ENCODE results near the gene TOX2. TPM values are rescaled to one million over a fixed set of nuclear protein-coding genes. Genes with fewer than 3 reads are reported as not detected.

The TOX2 gene
- total and polyA plus RNA-seq, 2 donors from 2014 or later = 4.7 to 5.9 TPM

GRCh38 chr20:44016525-44016924 lies 101.9 kb downstream of the TOX2 start:
- Histone ChIP-seq H3K9me3 (ENCODE audit: control insufficient read depth in 2 of 3, insufficient read depth in 1 of 3, low read length in 3 of 3) (no peaks in the 10 kb centered on the region), H3K27me3 (ENCODE audit: control insufficient read depth, insufficient read depth, low read length) (no peaks in the 10 kb centered on the region), H3K27ac (ENCODE audit: low read depth in 2 of 2, low read length in 2 of 2) (no peak overlapping the region), H3K4me3 (ENCODE audit: low read length in 3 of 3) (no peak overlapping the region), H3K36me3 (ENCODE audit: control insufficient read depth in 2 of 3, insufficient read depth in 3 of 3, low read length in 3 of 3) (no peaks in the 10 kb centered on the region), H3K9ac (ENCODE audit: low read length in 3 of 3) (no peak overlapping the region), H3K4me1 (ENCODE audit: control insufficient read depth in 2 of 3, insufficient read depth in 2 of 3, low read depth in 1 of 3, low read length in 3 of 3) (peaks cover 0 to 8% (median 4%) of the 10 kb centered on the region in 3 donors)
- FAIRE-seq = no peak
- intact Hi-C loops (cut with DNase I) = no loop called here
- TF ChIP-seq, protein P1, sequence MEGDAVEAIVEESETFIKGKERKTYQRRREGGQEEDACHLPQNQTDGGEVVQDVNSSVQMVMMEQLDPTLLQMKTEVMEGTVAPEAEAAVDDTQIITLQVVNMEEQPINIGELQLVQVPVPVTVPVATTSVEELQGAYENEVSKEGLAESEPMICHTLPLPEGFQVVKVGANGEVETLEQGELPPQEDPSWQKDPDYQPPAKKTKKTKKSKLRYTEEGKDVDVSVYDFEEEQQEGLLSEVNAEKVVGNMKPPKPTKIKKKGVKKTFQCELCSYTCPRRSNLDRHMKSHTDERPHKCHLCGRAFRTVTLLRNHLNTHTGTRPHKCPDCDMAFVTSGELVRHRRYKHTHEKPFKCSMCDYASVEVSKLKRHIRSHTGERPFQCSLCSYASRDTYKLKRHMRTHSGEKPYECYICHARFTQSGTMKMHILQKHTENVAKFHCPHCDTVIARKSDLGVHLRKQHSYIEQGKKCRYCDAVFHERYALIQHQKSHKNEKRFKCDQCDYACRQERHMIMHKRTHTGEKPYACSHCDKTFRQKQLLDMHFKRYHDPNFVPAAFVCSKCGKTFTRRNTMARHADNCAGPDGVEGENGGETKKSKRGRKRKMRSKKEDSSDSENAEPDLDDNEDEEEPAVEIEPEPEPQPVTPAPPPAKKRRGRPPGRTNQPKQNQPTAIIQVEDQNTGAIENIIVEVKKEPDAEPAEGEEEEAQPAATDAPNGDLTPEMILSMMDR (IDR thresholded peaks at IDR 0.05; ENCODE audit: borderline replicate concordance, extremely low read depth, insufficient read depth) = no peak
- DNase-seq = no peak

GRCh38 chr20:44017211-44017610 lies 102.6 kb downstream of the TOX2 start:
- no peaks in the 10 kb centered on the region for H3K27me3 ChIP-seq (ENCODE audit: control insufficient read depth, insufficient read depth, low read length)
- H3K27ac ChIP-seq (ENCODE audit: low read depth in 2 of 2, low read length in 2 of 2) = no peak overlapping the region
- H3K4me1 ChIP-seq (ENCODE audit: control insufficient read depth in 2 of 3, insufficient read depth in 2 of 3, low read depth in 1 of 3, low read length in 3 of 3) = peaks cover 0 to 8% (median 4%) of the 10 kb centered on the region in 3 donors
- no peaks in the 10 kb centered on the region for H3K9me3 ChIP-seq (ENCODE audit: control insufficient read depth in 2 of 3, insufficient read depth in 1 of 3, low read length in 3 of 3)
- H3K9ac ChIP-seq (ENCODE audit: low read length in 3 of 3) = no peak overlapping the region
- intact Hi-C loops (cut with DNase I) = no loop called here
- no peak for DNase-seq
- no peaks in the 10 kb centered on the region for H3K36me3 ChIP-seq (ENCODE audit: control insufficient read depth in 2 of 3, insufficient read depth in 3 of 3, low read length in 3 of 3)
- H3K4me3 ChIP-seq (ENCODE audit: low read length in 3 of 3) = no peak overlapping the region
- TF ChIP-seq, protein P1 (IDR thresholded peaks at IDR 0.05; ENCODE audit: borderline replicate concordance, extremely low read depth, insufficient read depth) = no peak
- FAIRE-seq = no peak

- no peak overlapping the region for H3K9ac ChIP-seq (ENCODE audit: low read length in 3 of 3)
- H3K4me3 ChIP-seq (ENCODE audit: low read length in 3 of 3) = no peak overlapping the region
- H3K27ac ChIP-seq (ENCODE audit: low read depth in 2 of 2, low read length in 2 of 2) = no peak overlapping the region
- intact Hi-C loops (cut with DNase I) = no loop called here
- H3K9me3 ChIP-seq (ENCODE audit: control insufficient read depth in 2 of 3, insufficient read depth in 1 of 3, low read length in 3 of 3) = no peaks in the 10 kb centered on the region
- H3K4me1 ChIP-seq (ENCODE audit: control insufficient read depth in 2 of 3, insufficient read depth in 2 of 3, low read depth in 1 of 3, low read length in 3 of 3) = peaks cover 0 to 8% (median 4%) of the 10 kb centered on the region in 3 donors
- TF ChIP-seq, protein P1 (IDR thresholded peaks at IDR 0.05; ENCODE audit: borderline replicate concordance, extremely low read depth, insufficient read depth) = no peak
- no peak for FAIRE-seq
- H3K36me3 ChIP-seq (ENCODE audit: control insufficient read depth in 2 of 3, insufficient read depth in 3 of 3, low read length in 3 of 3) = no peaks in the 10 kb centered on the region
- no peaks in the 10 kb centered on the region for H3K27me3 ChIP-seq (ENCODE audit: control insufficient read depth, insufficient read depth, low read length)
- no peak for DNase-seq
These were observed 103.2 kb downstream of the TOX2 start for GRCh38 chr20:44017905-44018258.
